GM18505 (cell line): ENCODE measurements around the gene WDR54.
"Not testable (repeated sequence)": the region's sequence is repeated elsewhere in the genome, so short reads cannot be mapped to it uniquely, and the experiment has no call there.

Experiments used
- ATAC-seq: cut with Tn5 transposase; IDR thresholded peaks from one replicate; pipeline ENCODE4 v1.9.1; 2021; ENCODE audit not compliant: unreplicated experiment
- POLR2A ChIP-seq: IDR thresholded peaks from 4 replicates; pipeline ENCODE4 v1.6.1; 2011; ENCODE audit warnings: borderline replicate concordance; ENCODE audit not compliant: insufficient read depth, insufficient read length; ENCODE audit errors: extremely low read depth

Gene WDR54

DNA sequence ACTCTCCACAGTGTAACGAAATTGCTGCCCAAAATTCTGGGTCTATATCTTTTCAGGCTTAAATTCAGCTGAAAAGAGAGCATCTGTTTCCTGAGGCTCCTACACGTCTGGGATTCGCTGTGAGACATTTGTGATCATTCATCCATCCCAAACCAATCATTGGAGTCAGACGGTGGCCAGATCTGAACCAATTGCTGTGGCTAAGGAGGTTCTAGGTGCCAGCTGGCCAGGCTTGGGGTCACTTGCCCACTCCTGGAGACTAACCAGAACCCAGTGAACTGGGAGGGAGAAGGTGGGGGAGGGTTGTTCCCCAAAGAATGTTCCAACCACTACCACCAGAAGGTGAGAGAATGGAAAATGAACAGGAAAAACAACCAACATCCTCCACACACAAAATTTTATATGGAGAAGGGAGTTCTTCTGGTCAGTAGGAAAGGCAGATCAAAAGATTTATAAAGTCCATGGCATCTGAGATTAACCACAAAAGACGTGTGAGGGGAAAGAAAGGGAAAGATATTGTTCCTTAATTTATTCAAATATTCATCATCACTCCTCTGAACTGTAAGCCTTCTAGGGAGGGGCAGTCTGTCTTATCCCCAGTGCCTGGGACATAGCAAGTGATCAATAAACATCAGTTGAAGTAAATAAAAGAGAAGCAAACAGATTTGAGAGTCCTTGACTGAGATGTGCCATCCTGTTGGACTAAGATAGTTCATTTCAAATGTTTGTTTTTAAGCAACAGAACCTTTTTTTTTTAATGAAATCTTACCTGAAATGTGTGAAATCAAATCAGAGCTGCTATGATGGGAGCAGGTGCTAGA, 23.2 kb downstream of the WDR54 start:
- TF ChIP-seq POLR2A = no peak
- ATAC-seq = no peak

DNA sequence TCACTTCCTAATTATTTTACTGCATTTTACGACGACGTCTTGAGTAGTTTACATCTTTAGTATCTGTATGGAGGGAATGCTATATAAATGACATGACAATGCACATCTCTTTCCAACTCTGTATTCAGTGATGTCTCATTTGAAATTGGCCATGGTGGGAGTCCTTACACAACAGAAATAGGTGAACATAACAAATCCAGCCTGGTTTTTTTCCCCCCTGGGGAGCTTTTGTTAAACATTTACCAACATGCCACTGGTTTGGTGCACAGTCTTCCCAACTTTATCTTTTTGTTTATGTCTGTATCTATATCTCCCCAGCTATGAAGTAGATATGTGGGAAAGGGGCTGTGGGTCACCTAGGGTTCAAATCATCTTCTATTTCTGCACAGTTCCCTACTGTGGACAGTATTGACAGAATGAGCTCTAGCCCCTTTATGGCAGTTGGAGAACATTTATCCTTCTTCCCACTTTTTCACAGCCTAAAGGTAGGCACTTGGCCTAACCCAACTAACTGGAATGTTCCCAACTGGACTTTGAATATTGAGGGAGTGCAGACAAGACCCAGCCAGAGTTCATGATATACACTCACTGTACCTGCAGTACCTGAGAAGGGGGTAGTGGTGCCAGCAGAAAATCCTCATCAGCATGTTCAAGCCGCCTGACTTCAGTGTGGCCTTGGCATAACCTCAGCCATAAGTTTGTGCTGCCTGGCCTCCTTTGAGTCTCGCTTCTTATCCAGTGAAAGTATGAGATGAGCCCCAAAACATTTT, 25.9 kb downstream of the WDR54 start:
- ATAC-seq = no peak
- TF ChIP-seq POLR2A = no peak

GRCh38 chr2:74448771-74449170, 27.2 kb downstream of the WDR54 start:
- no peak for TF ChIP-seq POLR2A

GRCh38 chr2:74450570-74451190, 29.1 kb downstream of the WDR54 start:
- no peak for ATAC-seq
- TF ChIP-seq POLR2A = no peak

More at GRCh38 chr2:74448771-74449170, 27.2 kb downstream of the WDR54 start:
- no peak for ATAC-seq

DNA sequence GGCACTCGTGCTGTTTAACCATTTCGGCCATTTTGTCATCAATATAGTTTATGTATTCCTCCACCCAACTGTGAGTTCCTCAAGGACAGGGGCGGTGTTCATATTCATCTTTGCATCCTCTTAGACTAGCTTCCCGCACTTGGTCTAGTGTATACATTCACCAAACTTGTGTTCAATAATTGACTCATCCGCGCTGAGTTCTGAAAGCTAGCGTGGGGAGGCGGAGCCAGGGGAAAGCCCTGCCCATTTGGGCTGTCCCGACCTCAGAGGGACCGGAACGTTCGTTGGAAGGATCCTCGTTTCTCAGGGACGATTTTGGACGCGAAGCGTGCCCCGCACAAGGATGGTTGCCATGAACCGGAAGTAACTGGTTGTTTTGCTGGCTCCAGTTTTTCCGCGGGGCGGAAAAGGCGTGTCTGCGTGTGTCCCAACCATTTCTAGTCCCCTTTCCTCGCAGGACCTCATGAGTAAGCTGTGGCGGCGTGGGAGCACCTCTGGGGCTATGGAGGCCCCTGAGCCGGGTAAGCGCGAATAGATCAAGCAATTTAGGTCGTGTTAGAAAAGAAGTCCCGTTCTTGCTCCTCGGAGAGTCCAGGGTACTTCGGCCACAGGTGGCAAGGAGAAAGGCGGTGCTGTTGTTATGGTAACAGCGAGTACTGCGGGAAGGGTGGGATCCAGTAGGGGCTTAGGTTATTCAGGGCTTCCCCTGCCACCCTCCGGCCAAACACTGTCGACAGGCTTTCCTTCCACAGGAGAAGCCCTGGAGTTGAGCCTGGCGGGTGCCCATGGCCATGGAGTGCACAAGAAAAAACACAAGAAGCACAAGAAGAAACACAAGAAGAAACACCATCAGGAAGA, 33.4 kb downstream of the WDR54 start, which contains the start of gene INO80B:
Gene INO80B (plus strand): TSS at position 434 of the 858 bp plus-strand sequence. CDS start 30 bp downstream, at position 464.
- peak; percentile 32 for ATAC-seq
- peak; percentile 17 for TF ChIP-seq POLR2A

- no peak for TF ChIP-seq POLR2A
- ATAC-seq = no peak
Observed at GRCh38 chr2:74457129-74457548, 35.6 kb downstream of the WDR54 start.

- ATAC-seq = peak; percentile 35
- peak; percentile 80 for TF ChIP-seq POLR2A
Observed at GRCh38 chr2:74457549-74458131, 36.1 kb downstream of the WDR54 start.

DNA sequence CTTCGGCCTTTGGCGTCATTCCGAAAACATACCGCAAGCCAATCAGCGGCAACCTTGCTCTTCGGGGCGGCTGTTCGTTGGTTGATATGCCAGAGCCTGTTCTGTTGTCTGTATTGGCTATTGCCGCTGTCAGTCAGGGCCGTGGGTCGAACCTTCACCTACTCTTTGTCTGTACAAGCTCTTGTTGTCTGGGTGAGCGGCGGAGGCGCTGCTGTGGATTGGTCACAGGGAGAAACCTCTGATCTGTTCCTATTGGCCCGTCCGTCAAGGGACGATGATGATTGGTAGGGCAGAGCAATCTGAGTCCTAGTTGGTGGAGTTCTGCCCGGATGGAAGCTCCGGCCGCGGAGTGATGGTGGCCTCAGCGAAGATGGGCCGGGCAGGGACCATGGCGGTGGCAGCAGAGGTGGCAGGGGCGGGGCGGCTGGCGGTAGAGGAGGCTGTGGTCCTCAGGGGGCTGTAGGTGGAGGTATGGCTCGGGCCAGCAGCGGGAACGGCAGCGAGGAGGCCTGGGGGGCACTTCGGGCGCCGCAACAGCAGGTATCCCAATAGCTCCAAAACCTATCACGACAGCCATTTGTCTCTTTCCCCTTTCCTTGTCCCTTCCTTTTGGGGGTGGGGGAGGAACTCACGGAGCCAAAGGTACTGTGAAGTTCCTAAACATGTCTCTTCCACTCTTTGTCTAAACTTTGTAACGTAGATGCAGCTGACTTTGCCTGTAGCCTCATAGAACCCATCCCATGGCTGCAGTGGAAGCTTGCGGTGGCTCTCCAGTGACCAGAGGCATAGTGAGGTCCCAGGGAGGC, 36.8 kb downstream of the WDR54 start, which contains the start of gene WBP1:
Gene WBP1 (plus strand): TSS at position 307 of the 806 bp plus-strand sequence. CDS start 165 bp downstream, at position 472.
- ATAC-seq = peak; percentile 79
- no peak for TF ChIP-seq POLR2A

DNA sequence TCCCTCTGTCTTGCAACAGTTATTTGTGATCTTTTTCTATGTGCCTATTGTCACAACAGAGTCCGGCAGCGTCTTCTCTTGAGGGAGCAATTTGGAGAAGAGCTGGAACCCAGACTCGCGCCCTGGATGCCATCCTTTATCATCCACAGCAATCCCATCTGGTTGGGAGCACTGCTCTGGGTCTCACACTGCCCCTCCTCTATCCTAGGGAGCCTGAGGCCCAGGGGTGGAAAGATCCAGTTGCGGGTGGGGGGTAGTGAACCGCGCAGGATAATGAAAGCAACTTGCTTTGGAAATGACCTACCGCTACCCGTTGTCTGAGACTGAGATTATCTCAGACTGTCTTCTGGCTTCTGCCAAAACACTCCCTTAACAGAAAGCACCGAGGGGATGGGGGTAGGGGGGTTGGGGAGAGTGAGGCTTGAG, 37.4 kb downstream of the WDR54 start:
- peak; percentile 12 for TF ChIP-seq POLR2A
- ATAC-seq = no peak

DNA sequence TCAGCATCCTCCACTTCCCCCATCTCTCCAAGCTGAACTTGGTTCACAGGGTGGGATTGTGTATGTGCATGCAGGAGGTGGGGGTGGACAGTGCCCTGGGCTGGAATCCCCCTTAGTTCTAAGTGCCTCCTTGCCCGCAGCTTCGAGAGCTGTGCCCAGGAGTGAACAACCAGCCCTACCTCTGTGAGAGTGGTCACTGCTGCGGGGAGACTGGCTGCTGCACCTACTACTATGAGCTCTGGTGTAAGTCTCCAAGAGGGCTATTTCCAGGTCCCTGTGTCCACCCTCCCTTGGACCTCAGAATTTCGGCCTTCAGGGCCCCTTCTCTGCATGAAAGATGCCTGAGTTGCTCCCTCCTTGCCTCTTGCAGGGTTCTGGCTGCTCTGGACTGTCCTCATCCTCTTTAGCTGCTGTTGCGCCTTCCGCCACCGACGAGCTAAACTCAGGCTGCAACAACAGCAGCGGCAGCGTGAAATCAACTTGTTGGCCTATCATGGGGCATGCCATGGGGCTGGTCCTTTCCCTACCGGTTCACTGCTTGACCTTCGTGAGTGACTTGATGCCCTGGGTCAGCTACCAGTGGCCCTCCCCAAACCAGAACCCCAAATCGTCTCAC, 38.1 kb downstream of the WDR54 start:
- not testable (repeated sequence) for ATAC-seq
- TF ChIP-seq POLR2A = peak; percentile 9

DNA sequence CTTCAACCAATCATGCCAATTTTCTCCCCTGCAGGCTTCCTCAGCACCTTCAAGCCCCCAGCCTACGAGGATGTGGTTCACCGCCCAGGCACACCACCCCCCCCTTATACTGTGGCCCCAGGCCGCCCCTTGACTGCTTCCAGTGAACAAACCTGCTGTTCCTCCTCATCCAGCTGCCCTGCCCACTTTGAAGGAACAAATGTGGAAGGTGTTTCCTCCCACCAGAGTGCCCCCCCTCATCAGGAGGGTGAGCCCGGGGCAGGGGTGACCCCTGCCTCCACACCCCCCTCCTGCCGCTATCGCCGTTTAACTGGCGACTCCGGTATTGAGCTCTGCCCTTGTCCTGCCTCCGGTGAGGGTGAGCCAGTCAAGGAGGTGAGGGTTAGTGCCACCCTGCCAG, 38.7 kb downstream of the WDR54 start:
- ATAC-seq = not testable (repeated sequence)
